ENCODE results near the gene PCNX1.

- TF ChIP-seq, protein P1, sequence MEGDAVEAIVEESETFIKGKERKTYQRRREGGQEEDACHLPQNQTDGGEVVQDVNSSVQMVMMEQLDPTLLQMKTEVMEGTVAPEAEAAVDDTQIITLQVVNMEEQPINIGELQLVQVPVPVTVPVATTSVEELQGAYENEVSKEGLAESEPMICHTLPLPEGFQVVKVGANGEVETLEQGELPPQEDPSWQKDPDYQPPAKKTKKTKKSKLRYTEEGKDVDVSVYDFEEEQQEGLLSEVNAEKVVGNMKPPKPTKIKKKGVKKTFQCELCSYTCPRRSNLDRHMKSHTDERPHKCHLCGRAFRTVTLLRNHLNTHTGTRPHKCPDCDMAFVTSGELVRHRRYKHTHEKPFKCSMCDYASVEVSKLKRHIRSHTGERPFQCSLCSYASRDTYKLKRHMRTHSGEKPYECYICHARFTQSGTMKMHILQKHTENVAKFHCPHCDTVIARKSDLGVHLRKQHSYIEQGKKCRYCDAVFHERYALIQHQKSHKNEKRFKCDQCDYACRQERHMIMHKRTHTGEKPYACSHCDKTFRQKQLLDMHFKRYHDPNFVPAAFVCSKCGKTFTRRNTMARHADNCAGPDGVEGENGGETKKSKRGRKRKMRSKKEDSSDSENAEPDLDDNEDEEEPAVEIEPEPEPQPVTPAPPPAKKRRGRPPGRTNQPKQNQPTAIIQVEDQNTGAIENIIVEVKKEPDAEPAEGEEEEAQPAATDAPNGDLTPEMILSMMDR (IDR thresholded peaks at IDR 0.05; ENCODE audit: poor library complexity): no peak
- no peak for TF ChIP-seq EZH2 (IDR thresholded peaks at IDR 0.05; ENCODE audit: borderline replicate concordance)
- TF ChIP-seq EZH2phosphoT487 (IDR thresholded peaks at IDR 0.05; ENCODE audit: low read depth, severe bottlenecking, unreplicated experiment): no peak
These were observed 197.9 kb downstream of the PCNX1 start for GRCh38 chr14:71105177-71105576.

Measured in hepatocyte (in vitro differentiated cells).